ENCODE data around the gene CD47. TPM values are rescaled to one million over a fixed set of nuclear protein-coding genes. Genes with fewer than 3 reads are reported as not detected.

CD47 gene
- total RNA-seq, 1 experiment from 2014 or later: 16.3 TPM

GRCh38 chr3:108014943-108015342 lies 75.9 kb downstream of the CD47 start:
- Mint-ChIP-seq H3K4me1 (peaks cover 25% of the 10 kb centered on the region), H3K27ac (0 out of 2 replicates have a peak overlapping the region, but pooled peaks have one; percentile 35), H3K27me3 (ENCODE audit: low read depth) (no peaks in the 10 kb centered on the region; the same call in 1 of the 2 replicates), H3K36me3 (no peaks in the 10 kb centered on the region), H3K9me3 (peaks cover 6% of the 10 kb centered on the region), H3K4me3 (no peak overlapping the region)
- DNase-seq (ENCODE audit: low spot score): no peak
- ATAC-seq: peak; percentile 74
- TF ChIP-seq GRHL2 (CRISPR knock-in tag; IDR thresholded peaks at IDR 0.05; ENCODE audit: insufficient replicate concordance, severe bottlenecking) (no peak), MLX (CRISPR knock-in tag; IDR thresholded peaks at IDR 0.05) (no peak), ZNF416 (CRISPR knock-in tag; IDR thresholded peaks at IDR 0.05) (no peak), ATF1 (CRISPR knock-in tag; IDR thresholded peaks at IDR 0.05) (no peak), CTCF (IDR thresholded peaks at IDR 0.05) (no peak), SMAD3 (CRISPR knock-in tag; IDR thresholded peaks at IDR 0.05; ENCODE audit: borderline replicate concordance) (no peak), ZNF512 (CRISPR knock-in tag; IDR thresholded peaks at IDR 0.05; ENCODE audit: borderline replicate concordance) (no peak), STAT6 (CRISPR knock-in tag; conservative IDR thresholded peaks at IDR 0.05; ENCODE audit: low read depth) (no peak), ETV6 (CRISPR knock-in tag; IDR thresholded peaks at IDR 0.05) (no peak), CBFB (CRISPR knock-in tag; IDR thresholded peaks at IDR 0.05; ENCODE audit: low read depth) (no peak), OVOL2 (CRISPR knock-in tag; IDR thresholded peaks at IDR 0.05; ENCODE audit: borderline replicate concordance) (no peak)
- POLR2A ChIA-PET: no interaction called here
- CTCF ChIA-PET: interaction anchor here (0.9 kb wide), 1 partner anchor 9 kb away, joined by 3 read pairs; no protein-coding TSS in a partner anchor

GRCh38 chr3:108013141-108014055 lies 77.4 kb downstream of the CD47 start:
- H3K36me3 Mint-ChIP-seq: no peaks in the 10 kb centered on the region
- ChIA-PET POLR2A (no interaction called here), CTCF (no interaction called here)
- TF ChIP-seq TEAD4 (CRISPR knock-in tag; IDR thresholded peaks at IDR 0.05): no peak
- TF ChIP-seq MLX (CRISPR knock-in tag; IDR thresholded peaks at IDR 0.05): no peak
- no peak for TF ChIP-seq IRF1 (CRISPR knock-in tag; IDR thresholded peaks at IDR 0.05)
- no peak for TF ChIP-seq RORB (CRISPR knock-in tag; IDR thresholded peaks at IDR 0.05)
- no peak for TF ChIP-seq ZNF232 (CRISPR knock-in tag; IDR thresholded peaks at IDR 0.05)
- no peak for TF ChIP-seq OVOL2 (CRISPR knock-in tag; IDR thresholded peaks at IDR 0.05; ENCODE audit: borderline replicate concordance)
- no peak for TF ChIP-seq GABPB1 (CRISPR knock-in tag; IDR thresholded peaks at IDR 0.05)
- no peak for TF ChIP-seq NFYB (CRISPR knock-in tag; conservative IDR thresholded peaks at IDR 0.05; ENCODE audit: low read depth)
- TF ChIP-seq TP53 (CRISPR knock-in tag; IDR thresholded peaks at IDR 0.05): no peak
- no peak for TF ChIP-seq JAZF1 (CRISPR knock-in tag; IDR thresholded peaks at IDR 0.05)
- TF ChIP-seq ATF2 (CRISPR knock-in tag; IDR thresholded peaks at IDR 0.05; ENCODE audit: borderline replicate concordance, low read depth): no peak
- no peak for TF ChIP-seq ZNF138 (CRISPR knock-in tag; conservative IDR thresholded peaks at IDR 0.05)
- no peak for TF ChIP-seq NFE2L1 (CRISPR knock-in tag; IDR thresholded peaks at IDR 0.05)
- no peak for TF ChIP-seq ZNF317 (CRISPR knock-in tag; IDR thresholded peaks at IDR 0.05; ENCODE audit: borderline replicate concordance, low read depth)
- DNase-seq (ENCODE audit: low spot score): no peak
- H3K27ac Mint-ChIP-seq: no peak overlapping the region
- ATAC-seq: no peak
- H3K9me3 Mint-ChIP-seq: peaks cover 6% of the 10 kb centered on the region
- H3K27me3 Mint-ChIP-seq (ENCODE audit: low read depth): no peaks in the 10 kb centered on the region; the same call in 1 of the 2 replicates
- no peak overlapping the region for H3K4me3 Mint-ChIP-seq
- peaks cover 20% of the 10 kb centered on the region for H3K4me1 Mint-ChIP-seq
